K562 (cell line): ENCODE measurements around the gene PSAP. TPM values are rescaled to one million over a fixed set of nuclear protein-coding genes. Genes with fewer than 3 reads are reported as not detected.

Experiments used
- BRD4 ChIP-seq: fragments of 200-600 bp; sonication (generic); IDR thresholded peaks from 2 replicates; pipeline ENCODE4 v1.6.1; 2017; ENCODE audit warnings: inconsistent platforms
- CEBPG ChIP-seq, 3 experiments: fragments of 200-800 bp in 1 of 3; sonication (Bioruptor generic) in 1 of 3; sonication (generic) in 1 of 3; formaldehyde crosslinking in 1 of 3; IDR thresholded peaks in 2 of 3; conservative IDR thresholded peaks in 1 of 3; 2 replicates each; pipeline versions ENCODE4 v1.6.1 to v1.8.0; 2016 to 2022; ENCODE audit warnings: missing compliant biosample characterization in 2 of 3, missing genetic modification characterization in 2 of 3, mild to moderate bottlenecking in 1 of 3, missing genetic modification reagents in 1 of 3
- ELK1 ChIP-seq: sonication (generic); formaldehyde crosslinking; IDR thresholded peaks from 2 replicates; pipeline ENCODE4 v1.8.1; 2022; ENCODE audit warnings: missing genetic modification reagents
- EWSR1 ChIP-seq: fragments of 450-650 bp; IDR thresholded peaks from 2 replicates; pipeline ENCODE4 v1.6.1; 2018; ENCODE audit warnings: borderline replicate concordance, mild to moderate bottlenecking, low read depth, moderate library complexity; ENCODE audit not compliant: partially characterized antibody
- HNRNPK ChIP-seq: fragments of 200-400 bp; formaldehyde crosslinking; IDR thresholded peaks from one replicate; pipeline ENCODE4 v1.6.1; 2018; ENCODE audit warnings: mild to moderate bottlenecking, low read depth, low read length; ENCODE audit not compliant: poor library complexity, severe bottlenecking
- IFI16 ChIP-seq: fragments of 250-450 bp; sonication (Bioruptor Pico); IDR thresholded peaks from 2 replicates; pipeline ENCODE4 v2.1.2; 2022; ENCODE audit warnings: mild to moderate bottlenecking, inconsistent platforms
- KDM4B ChIP-seq, 2 experiments: fragments of 450-650 bp in 1 of 2; sonication (generic) in 1 of 2; IDR thresholded peaks; 2 replicates each; pipeline ENCODE4 v1.6.1; 2016 to 2017; ENCODE audit warnings: borderline replicate concordance in 2 of 2, antibody characterized with exemption in 1 of 2, low read depth in 1 of 2, mild to moderate bottlenecking in 1 of 2
- MAFK ChIP-seq: IDR thresholded peaks from 2 replicates; pipeline ENCODE4 v1.6.1; 2011; ENCODE audit warnings: low read length, improper control_type of control experiment
- NCOA2 ChIP-seq, 2 experiments: fragments of 450-650 bp; IDR thresholded peaks; 2 replicates each; pipeline ENCODE4 v1.6.1; 2018; ENCODE audit warnings: mild to moderate bottlenecking in 2 of 2, moderate library complexity in 1 of 2; ENCODE audit not compliant: partially characterized antibody in 2 of 2
- NFRKB ChIP-seq: fragments of 450-650 bp; IDR thresholded peaks from 2 replicates; pipeline ENCODE4 v1.6.1; 2016; ENCODE audit warnings: low read depth
- NFYB ChIP-seq: IDR thresholded peaks from 2 replicates; pipeline ENCODE4 v1.6.1; 2011; ENCODE audit warnings: mild to moderate bottlenecking, moderate library complexity; ENCODE audit not compliant: insufficient read length; ENCODE audit errors: extremely low read depth
- SPI1 ChIP-seq: IDR thresholded peaks from 2 replicates; pipeline ENCODE4 v1.6.1; 2011; ENCODE audit warnings: low read depth, low read length, control low read depth, borderline replicate concordance
- TFAM ChIP-seq: fragments of 250-450 bp; sonication (Bioruptor Pico); conservative IDR thresholded peaks from 2 replicates; pipeline ENCODE4 v1.5.0; 2021; ENCODE audit warnings: mild to moderate bottlenecking, moderate library complexity
- THRAP3 ChIP-seq: fragments of 450-650 bp; IDR thresholded peaks from 2 replicates; pipeline ENCODE4 v1.6.1; 2016; ENCODE audit warnings: mild to moderate bottlenecking, inconsistent platforms, borderline replicate concordance
- WHSC1 ChIP-seq: IDR thresholded peaks from one replicate; pipeline ENCODE4 v1.6.1; 2012; ENCODE audit warnings: low read length, control low read depth, inconsistent platforms
- ZNF12 ChIP-seq: sonication (generic); formaldehyde crosslinking; IDR thresholded peaks from 2 replicates; pipeline ENCODE4 v1.4.0; 2020; ENCODE audit warnings: mild to moderate bottlenecking, missing genetic modification reagents
- ZNF175 ChIP-seq: fragments of 200-800 bp; sonication (Bioruptor generic); IDR thresholded peaks from 2 replicates; pipeline ENCODE4 v1.6.1; 2016; ENCODE audit warnings: low read depth, mild to moderate bottlenecking, missing genetic modification characterization, missing compliant biosample characterization
- ZNF586 ChIP-seq: fragments of 450-650 bp; formaldehyde crosslinking; conservative IDR thresholded peaks from 2 replicates; pipeline ENCODE4 v1.4.0; 2020; ENCODE audit warnings: mild to moderate bottlenecking, moderate library complexity
- ZNF639 ChIP-seq, 2 experiments: fragments of 200-800 bp in 1 of 2; sonication (Bioruptor generic) in 1 of 2; sonication (generic) in 1 of 2; formaldehyde crosslinking in 1 of 2; IDR thresholded peaks in 1 of 2; conservative IDR thresholded peaks in 1 of 2; 2 replicates each; pipeline versions ENCODE4 v1.5.0 to v1.6.1; 2016 to 2020; ENCODE audit warnings: missing compliant biosample characterization in 1 of 2, missing genetic modification characterization in 1 of 2, missing genetic modification reagents in 1 of 2
- polyA plus RNA-seq, 8 experiments: library from polyadenylated mRNA; depleted of rRNA in 4 of 8; stranded (reverse) in 5 of 8; unstranded in 3 of 8; fragments of >200 nt; fragmentation: Nextera tagmentation in 2 of 8; fragmentation: Illumina TruSeq in 1 of 8; extraction: Ambion mirVana in 2 of 8; extraction: Trizol in 1 of 8; gene quantifications; 2 replicates each; pipeline versions ENCODE4 v1.2.1 to v1.2.3, GENCODE V29; 2011 to 2014; ENCODE audit warnings: inconsistent platforms in 1 of 8, missing spikeins in 1 of 8
- total RNA-seq, 7 experiments: library from RNA; depleted of rRNA in 6 of 7; stranded (reverse); fragments of >200 nt in 6 of 7; fragmentation: Illumina TruSeq in 2 of 7; extraction: Trizol in 2 of 7; gene quantifications; 2 replicates each; pipeline versions ENCODE4 v1.2.1 to v1.2.3, GENCODE V29; 2011 to 2021; ENCODE audit warnings: low replicate concordance in 1 of 7
- TF ChIP-seq, protein P1 (sequence below): sonication (generic); formaldehyde crosslinking; IDR thresholded peaks from 2 replicates; pipeline ENCODE4 v1.8.0; 2022; ENCODE audit warnings: missing genetic modification reagents, mild to moderate bottlenecking, borderline replicate concordance

The PSAP gene
- total and polyA plus RNA-seq, 9 of the 15 experiments (the other 6 are each of a cell fraction or from before 2014, with no cell fraction given) = 245 to 700 (median 429) TPM

DNA sequence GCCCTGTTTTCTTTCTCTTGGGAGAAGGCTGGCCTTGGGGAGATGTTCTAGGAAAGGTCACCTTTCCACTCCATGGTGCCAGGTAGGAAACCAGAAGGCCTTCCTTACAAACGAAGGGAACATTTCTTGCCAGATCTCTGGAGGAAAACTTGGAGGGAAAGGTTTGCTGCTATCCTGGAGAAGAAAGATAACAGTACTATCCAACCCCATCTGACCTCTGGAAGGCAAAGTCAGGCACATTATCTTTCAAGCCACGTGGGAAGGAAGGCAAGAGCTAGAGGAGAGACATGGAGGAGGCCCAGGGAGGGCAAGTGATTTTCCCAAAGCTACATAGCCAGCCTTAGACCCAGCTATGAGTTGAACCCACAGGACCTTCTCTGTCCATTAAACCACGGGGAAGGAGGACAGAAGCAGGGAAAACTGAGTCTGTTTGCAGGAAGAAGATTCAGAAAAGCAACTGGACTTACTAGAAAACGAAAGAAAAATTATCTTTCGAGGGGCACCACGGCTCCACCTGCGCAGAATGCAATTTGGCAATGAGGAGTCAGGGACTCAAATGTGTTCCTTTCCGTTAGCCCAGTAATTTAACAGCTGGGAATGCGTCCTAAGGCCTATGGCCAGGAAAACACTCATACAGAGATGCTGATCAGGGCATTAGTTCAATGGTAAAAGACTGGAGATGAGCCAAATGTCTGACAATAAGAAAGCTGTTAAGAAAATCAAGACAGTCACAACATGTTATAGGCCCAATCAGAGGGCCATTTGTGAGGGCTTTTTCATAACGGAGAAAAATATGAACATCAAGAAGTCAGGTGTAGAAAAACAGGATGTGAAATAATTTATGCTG is 32.0 kb upstream of the PSAP start (continued):
- no peak for TF ChIP-seq THRAP3
- no peak for TF ChIP-seq MAFK
- no peak for TF ChIP-seq NCOA2 (IDR thresholded peaks at IDR 0.05; ENCODE audit: partially characterized antibody in 2 of 2)
- TF ChIP-seq BRD4 = no peak
- TF ChIP-seq SPI1 = no peak
- no peak for TF ChIP-seq EWSR1
- no peak for TF ChIP-seq CEBPG (CRISPR knock-in tag; IDR thresholded peaks at IDR 0.05)
- no peak for TF ChIP-seq CEBPG (tag; conservative IDR thresholded peaks at IDR 0.05 in 1 of 2, IDR thresholded peaks at IDR 0.05 in 1 of 2)
- TF ChIP-seq ZNF12 (CRISPR knock-in tag) = no peak
- TF ChIP-seq ZNF639 (CRISPR knock-in tag; conservative IDR thresholded peaks at IDR 0.05 in 1 of 2, IDR thresholded peaks at IDR 0.05 in 1 of 2) = peak in 1 of 2 experiments; percentile 61; a peak in 1 of 4 replicates
- 0 out of 2 replicates have a peak, but pooled peaks have one; percentile 41 for TF ChIP-seq ZNF175 (CRISPR knock-in tag)
- TF ChIP-seq NFRKB = no peak; the same call in 1 of the 2 replicates
- no peak for TF ChIP-seq WHSC1
- TF ChIP-seq TFAM (CRISPR knock-in tag) = no peak
- no peak for TF ChIP-seq ZNF586 (CRISPR knock-in tag)
- no peak for TF ChIP-seq IFI16
- TF ChIP-seq ELK1 (CRISPR knock-in tag) = no peak
- no peak for TF ChIP-seq HNRNPK
- no peak for TF ChIP-seq KDM4B (IDR thresholded peaks at IDR 0.05; ENCODE audit: borderline replicate concordance in 2 of 2, low read depth in 1 of 2)
- TF ChIP-seq NFYB = no peak
- TF ChIP-seq, protein P1, sequence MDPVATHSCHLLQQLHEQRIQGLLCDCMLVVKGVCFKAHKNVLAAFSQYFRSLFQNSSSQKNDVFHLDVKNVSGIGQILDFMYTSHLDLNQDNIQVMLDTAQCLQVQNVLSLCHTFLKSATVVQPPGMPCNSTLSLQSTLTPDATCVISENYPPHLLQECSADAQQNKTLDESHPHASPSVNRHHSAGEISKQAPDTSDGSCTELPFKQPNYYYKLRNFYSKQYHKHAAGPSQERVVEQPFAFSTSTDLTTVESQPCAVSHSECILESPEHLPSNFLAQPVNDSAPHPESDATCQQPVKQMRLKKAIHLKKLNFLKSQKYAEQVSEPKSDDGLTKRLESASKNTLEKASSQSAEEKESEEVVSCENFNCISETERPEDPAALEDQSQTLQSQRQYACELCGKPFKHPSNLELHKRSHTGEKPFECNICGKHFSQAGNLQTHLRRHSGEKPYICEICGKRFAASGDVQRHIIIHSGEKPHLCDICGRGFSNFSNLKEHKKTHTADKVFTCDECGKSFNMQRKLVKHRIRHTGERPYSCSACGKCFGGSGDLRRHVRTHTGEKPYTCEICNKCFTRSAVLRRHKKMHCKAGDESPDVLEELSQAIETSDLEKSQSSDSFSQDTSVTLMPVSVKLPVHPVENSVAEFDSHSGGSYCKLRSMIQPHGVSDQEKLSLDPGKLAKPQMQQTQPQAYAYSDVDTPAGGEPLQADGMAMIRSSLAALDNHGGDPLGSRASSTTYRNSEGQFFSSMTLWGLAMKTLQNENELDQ = no peak
